GM18519 (cell line): Measurements from ENCODE around the gene PDE6B.

Source experiments
- ATAC-seq: cut with Tn5 transposase; IDR thresholded peaks from one replicate; pipeline ENCODE4 v1.9.1; 2021; ENCODE audit warnings: mild to moderate bottlenecking, moderate library complexity; ENCODE audit not compliant: unreplicated experiment, low FRiP score

The PDE6B gene

DNA sequence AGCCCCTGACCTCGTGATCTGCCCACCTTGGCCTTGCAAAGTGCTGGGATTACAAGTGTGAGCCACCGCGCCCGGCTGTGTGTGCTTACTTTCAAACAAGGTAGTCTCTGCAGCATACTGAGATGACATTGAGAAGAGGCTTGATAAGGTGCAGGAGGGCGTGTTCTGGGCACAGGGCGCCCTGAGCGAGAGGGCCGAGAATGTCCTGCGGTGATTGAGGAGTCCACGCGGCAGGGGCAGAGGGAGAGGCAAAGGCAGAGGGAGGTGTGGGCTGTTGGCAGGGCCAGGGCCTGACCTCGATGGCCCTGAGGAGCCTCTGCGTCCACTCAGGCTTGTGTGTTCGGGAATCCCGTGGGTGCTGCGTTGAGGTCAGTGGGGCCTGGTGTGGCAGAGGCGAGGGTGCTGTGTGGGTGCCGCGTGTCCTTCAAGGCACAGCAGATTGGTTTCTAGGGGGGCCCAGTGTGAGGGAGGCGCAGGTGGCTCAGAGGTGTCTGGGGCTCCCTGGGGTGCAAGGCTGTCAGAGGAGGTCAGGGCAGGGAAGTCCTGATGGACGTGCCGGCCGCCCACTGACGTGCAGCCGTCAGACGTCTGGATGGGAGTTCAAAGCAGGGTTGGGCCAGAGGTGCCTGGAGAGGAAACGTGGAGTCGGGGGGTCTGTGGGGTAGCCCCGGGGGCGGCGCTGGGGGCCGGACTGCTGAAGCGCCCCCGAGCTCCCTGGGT, 92.4 kb downstream of the PDE6B start:
- ATAC-seq: no peak

DNA sequence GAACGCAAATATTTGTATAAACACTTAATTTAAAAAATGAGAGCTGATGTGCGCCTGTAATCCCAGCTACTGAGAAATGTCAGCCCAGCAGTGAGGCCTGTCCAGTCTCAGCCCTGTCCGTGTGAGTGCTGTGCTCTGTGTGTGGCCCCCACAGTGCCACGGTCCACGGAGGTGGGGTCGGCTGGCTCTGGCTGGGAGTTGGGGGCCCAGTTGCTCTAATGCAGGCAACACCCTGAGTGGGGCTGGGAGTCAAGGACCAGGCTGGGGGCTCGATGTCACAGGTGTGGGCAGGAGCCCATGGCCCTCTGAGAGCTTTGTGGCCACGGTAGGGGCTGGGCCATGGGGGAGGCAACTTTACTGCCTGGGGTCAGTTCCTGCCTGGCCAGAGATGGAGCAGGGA, 93.1 kb downstream of the PDE6B start:
- ATAC-seq: no peak
